HepG2 (cell line): Measurements from ENCODE around the gene TOE1. TPM values are rescaled to one million over a fixed set of nuclear protein-coding genes. Genes with fewer than 3 reads are reported as not detected.

Source experiments
- AFF4 ChIP-seq: sonication (generic); formaldehyde crosslinking; IDR thresholded peaks from 2 replicates; pipeline ENCODE4 v1.4.0; 2020; ENCODE audit warnings: missing genetic modification reagents
- ARNT ChIP-seq: fragments of 450-650 bp; IDR thresholded peaks from 2 replicates; pipeline ENCODE4 v1.6.1; 2017
- ASH2L ChIP-seq: fragments of 300-600, 200-600 bp; sonication (generic); IDR thresholded peaks from 2 replicates; pipeline ENCODE4 v1.7.0; 2017; ENCODE audit warnings: low read depth, mild to moderate bottlenecking, moderate library complexity, mixed read lengths, low read length; ENCODE audit not compliant: insufficient read length
- ATF3 ChIP-seq: sonication (generic); formaldehyde crosslinking; IDR thresholded peaks from 2 replicates; pipeline ENCODE4 v1.4.0; 2020; ENCODE audit warnings: missing genetic modification reagents
- FOSL1 ChIP-seq: sonication (generic); formaldehyde crosslinking; IDR thresholded peaks from 2 replicates; pipeline ENCODE4 v1.9.0; 2021; ENCODE audit warnings: missing genetic modification reagents, borderline replicate concordance
- JUND ChIP-seq: sonication (generic); formaldehyde crosslinking; IDR thresholded peaks from 2 replicates; pipeline ENCODE4 v1.8.0; 2022; ENCODE audit warnings: mild to moderate bottlenecking, missing genetic modification reagents
- KMT2A ChIP-seq: sonication (generic); formaldehyde crosslinking; IDR thresholded peaks from 2 replicates; pipeline ENCODE4 v1.4.0; 2020; ENCODE audit warnings: missing genetic modification reagents
- LCORL ChIP-seq, 2 experiments: fragments of 450-650 bp in 1 of 2; sonication (generic) in 1 of 2; formaldehyde crosslinking in 1 of 2; IDR thresholded peaks; 2 replicates each; pipeline versions ENCODE4 v1.5.0 to v1.6.1; 2017 to 2020; ENCODE audit warnings: antibody characterized with exemption in 1 of 2, missing genetic modification reagents in 1 of 2
- MLX ChIP-seq: IDR thresholded peaks from 2 replicates; pipeline ENCODE4 v1.6.1; 2016
- PRDM15 ChIP-seq: sonication (generic); formaldehyde crosslinking; IDR thresholded peaks from 2 replicates; pipeline ENCODE4 v1.4.0; 2020; ENCODE audit warnings: missing genetic modification reagents
- SSRP1 ChIP-seq: IDR thresholded peaks from 2 replicates; pipeline ENCODE4 v1.6.1; 2016; ENCODE audit warnings: control low read depth
- ZNF280B ChIP-seq: sonication (generic); formaldehyde crosslinking; IDR thresholded peaks from 2 replicates; pipeline ENCODE4 v1.5.0; 2020; ENCODE audit warnings: missing genetic modification reagents, mild to moderate bottlenecking, borderline replicate concordance
- ZNF280D ChIP-seq: sonication (generic); formaldehyde crosslinking; IDR thresholded peaks from 2 replicates; pipeline ENCODE4 v1.5.1; 2020; ENCODE audit warnings: mild to moderate bottlenecking, missing genetic modification reagents
- ZNF567 ChIP-seq: sonication (generic); formaldehyde crosslinking; IDR thresholded peaks from 2 replicates; pipeline ENCODE4 v1.8.1; 2023; ENCODE audit warnings: mild to moderate bottlenecking, missing genetic modification reagents, borderline replicate concordance
- ZNF615 ChIP-seq: sonication (generic); formaldehyde crosslinking; IDR thresholded peaks from 2 replicates; pipeline ENCODE4 v1.5.0; 2020; ENCODE audit warnings: mild to moderate bottlenecking, missing genetic modification reagents, borderline replicate concordance
- ZNF788 ChIP-seq: sonication (generic); formaldehyde crosslinking; IDR thresholded peaks from 2 replicates; pipeline ENCODE4 v1.5.0; 2020; ENCODE audit warnings: mild to moderate bottlenecking, missing genetic modification reagents, borderline replicate concordance
- polyA plus RNA-seq, 8 experiments: library from polyadenylated mRNA; depleted of rRNA in 3 of 8; stranded (reverse) in 7 of 8; unstranded in 1 of 8; fragments of >200 nt; fragmentation: Illumina TruSeq in 4 of 8; extraction: Trizol in 4 of 8; gene quantifications; 2 replicates each; pipeline versions ENCODE4 v1.2.1 to v1.2.3, GENCODE V29; 2011 to 2016; ENCODE audit warnings: low read depth in 4 of 8, missing spikeins in 1 of 8, mixed read lengths in 1 of 8; ENCODE audit not compliant: insufficient read depth in 1 of 8
- total RNA-seq, 5 experiments: library from RNA; depleted of rRNA; stranded (reverse); fragments of >200 nt; fragmentation: Illumina TruSeq; extraction: Trizol; gene quantifications; 2 replicates each; pipeline ENCODE4 v1.2.3, GENCODE V29; 2016; ENCODE audit warnings: low read depth in 1 of 5

The TOE1 gene
- total and polyA plus RNA-seq, 2 of the 13 experiments (the other 11 are each of a cell fraction or from before 2014, with no cell fraction given): 14.1 to 19.0 TPM

- TF ChIP-seq ZNF280D (CRISPR knock-in tag): peak; percentile 58; the same call in 1 of the 2 replicates
- TF ChIP-seq SSRP1: no peak
- no peak for TF ChIP-seq ZNF615
- no peak for TF ChIP-seq PRDM15 (CRISPR knock-in tag)
- TF ChIP-seq KMT2A (CRISPR knock-in tag): no peak
- TF ChIP-seq FOSL1: peak; percentile 35; the same call in 1 of the 2 replicates
- TF ChIP-seq JUND (CRISPR knock-in tag): 0 out of 2 replicates have a peak, but pooled peaks have one; percentile 21
- TF ChIP-seq AFF4 (CRISPR knock-in tag): no peak
- TF ChIP-seq MLX: 0 out of 2 replicates have a peak, but pooled peaks have one; percentile 25
- TF ChIP-seq ATF3 (CRISPR knock-in tag): no peak
- no peak for TF ChIP-seq ZNF280B
- TF ChIP-seq ASH2L: peak; percentile 61
- no peak for TF ChIP-seq ZNF788 (CRISPR knock-in tag)
- TF ChIP-seq ARNT: no peak
- TF ChIP-seq LCORL (IDR thresholded peaks at IDR 0.05): peak; percentile 32; the same call in 1 of the 2 replicates
- peak; percentile 79; the same call in 1 of the 2 replicates for TF ChIP-seq LCORL (CRISPR knock-in tag; IDR thresholded peaks at IDR 0.05)
- TF ChIP-seq ZNF567: no peak
These were observed 4.1 kb upstream of the TOE1 start (continued) for GRCh38 chr1:45335855-45336324.
